ENCODE data around the gene CXCR5. TPM values are rescaled to one million over a fixed set of nuclear protein-coding genes. Genes with fewer than 3 reads are reported as not detected.

Gene CXCR5
- polyA plus RNA-seq, 1 donor (not counting 4 experiments of a cell fraction or from before 2014, with no cell fraction given) = not detected

GRCh38 chr11:118892514-118892913 lies 8.8 kb downstream of the CXCR5 start:
- DNase-seq (ENCODE audit: low read depth, low spot score) (no peak), FAIRE-seq (no peak)
- TF ChIP-seq EZH2 (IDR thresholded peaks at IDR 0.05; ENCODE audit: low read length) (no peak), CTCF (optimal IDR thresholded peaks at IDR 0.05 in 1 of 3, IDR thresholded peaks at IDR 0.05 in 1 of 3, conservative IDR thresholded peaks at IDR 0.05 in 1 of 3; ENCODE audit: extremely low read depth in 1 of 3, insufficient read depth in 2 of 3, low read length in 3 of 3) (no peak)
- Histone ChIP-seq H3K9ac (ENCODE audit: control insufficient read depth, extremely low read depth, insufficient read depth, low read length) (no peak overlapping the region), H3K4me3 (ENCODE audit: control insufficient read depth in 2 of 3, extremely low read depth in 1 of 3, insufficient read depth in 2 of 3, low read depth in 1 of 3, low read length in 3 of 3) (no peak overlapping the region), H3K4me2 (ENCODE audit: control insufficient read depth, extremely low read depth, insufficient read depth, low read depth, low read length) (no peak overlapping the region), H4K20me1 (ENCODE audit: control insufficient read depth, extremely low read depth, insufficient read depth, low read length) (peaks cover 5% of the 10 kb centered on the region), H3K4me1 (ENCODE audit: control insufficient read depth, extremely low read depth, insufficient read depth, low read length) (peaks cover 14% of the 10 kb centered on the region), H3K9me3 (ENCODE audit: control insufficient read depth, low read depth, low read length) (no peaks in the 10 kb centered on the region), H3K79me2 (ENCODE audit: control insufficient read depth, insufficient read depth, low read length) (no peaks in the 10 kb centered on the region), H3K27me3 (ENCODE audit: control insufficient read depth, extremely low read depth, insufficient read depth, low read length) (peaks cover 4% of the 10 kb centered on the region), H3K27ac (ENCODE audit: control insufficient read depth, insufficient read depth, low read length) (no peak overlapping the region), H3K9me1 (ENCODE audit: control insufficient read depth, extremely low read depth, insufficient read depth, low read length) (no peaks in the 10 kb centered on the region), H3K36me3 (ENCODE audit: control insufficient read depth in 2 of 2, extremely low read depth in 1 of 2, insufficient read depth in 2 of 2, low read length in 2 of 2) (peaks cover 0 to 6% of the 10 kb centered on the region in 2 experiments), H2AFZ (ENCODE audit: control insufficient read depth, low read length) (no peak overlapping the region)
- dilution Hi-C loops (cut with MboI; ENCODE audit: extremely low pct_ligation_motif_present, low sequenced_read_pairs) = no loop called here

GRCh38 chr11:118892964-118893363 lies 9.3 kb downstream of the CXCR5 start:
- Histone ChIP-seq H3K36me3 (ENCODE audit: control insufficient read depth in 2 of 2, extremely low read depth in 1 of 2, insufficient read depth in 2 of 2, low read length in 2 of 2) (peaks cover 0 to 8% of the 10 kb centered on the region in 2 experiments), H3K27ac (ENCODE audit: control insufficient read depth, insufficient read depth, low read length) (no peak overlapping the region), H4K20me1 (ENCODE audit: control insufficient read depth, extremely low read depth, insufficient read depth, low read length) (peaks cover 5% of the 10 kb centered on the region), H3K27me3 (ENCODE audit: control insufficient read depth, extremely low read depth, insufficient read depth, low read length) (peaks cover 4% of the 10 kb centered on the region), H2AFZ (ENCODE audit: control insufficient read depth, low read length) (no peak overlapping the region), H3K9ac (ENCODE audit: control insufficient read depth, extremely low read depth, insufficient read depth, low read length) (no peak overlapping the region), H3K79me2 (ENCODE audit: control insufficient read depth, insufficient read depth, low read length) (no peaks in the 10 kb centered on the region), H3K4me2 (ENCODE audit: control insufficient read depth, extremely low read depth, insufficient read depth, low read depth, low read length) (no peak overlapping the region), H3K4me3 (ENCODE audit: control insufficient read depth in 2 of 3, extremely low read depth in 1 of 3, insufficient read depth in 2 of 3, low read depth in 1 of 3, low read length in 3 of 3) (no peak overlapping the region), H3K9me1 (ENCODE audit: control insufficient read depth, extremely low read depth, insufficient read depth, low read length) (no peaks in the 10 kb centered on the region), H3K4me1 (ENCODE audit: control insufficient read depth, extremely low read depth, insufficient read depth, low read length) (peaks cover 10% of the 10 kb centered on the region), H3K9me3 (ENCODE audit: control insufficient read depth, low read depth, low read length) (no peaks in the 10 kb centered on the region)
- TF ChIP-seq CTCF (optimal IDR thresholded peaks at IDR 0.05 in 1 of 3, IDR thresholded peaks at IDR 0.05 in 1 of 3, conservative IDR thresholded peaks at IDR 0.05 in 1 of 3; ENCODE audit: extremely low read depth in 1 of 3, insufficient read depth in 2 of 3, low read length in 3 of 3) (no peak), EZH2 (IDR thresholded peaks at IDR 0.05; ENCODE audit: low read length) (no peak)
- FAIRE-seq = no peak
- no peak for DNase-seq (ENCODE audit: low read depth, low spot score)
- dilution Hi-C loops (cut with MboI; ENCODE audit: extremely low pct_ligation_motif_present, low sequenced_read_pairs) = no loop called here

Data from keratinocyte (primary cell).